Transverse colon (tissue), 4 donors: Measurements from ENCODE around the gene DDX54. TPM values are rescaled to one million over a fixed set of nuclear protein-coding genes. Genes with fewer than 3 reads are reported as not detected.

Experiments
- DNase-seq: peaks from one replicate; pipeline ENCODE4 v3.0.0-alpha.2; 2019
- H3K27ac ChIP-seq, 4 donors: fragments of 200-600 bp; sonication (generic); 2 replicates each; pipeline ENCODE4 v1.5.1; 2016 to 2018; ENCODE audit warnings: inconsistent platforms in 4 of 4
- H3K27me3 ChIP-seq: fragments of 200-600 bp; sonication (generic); 2 replicates; pipeline ENCODE4 v1.5.1; 2017; ENCODE audit warnings: inconsistent platforms
- H3K36me3 ChIP-seq, 4 donors: fragments of 200-600 bp; sonication (generic); 2 replicates each; pipeline ENCODE4 v1.5.1; 2017 to 2019; ENCODE audit warnings: inconsistent platforms in 4 of 4
- H3K4me1 ChIP-seq, 4 donors: fragments of 200-600 bp; sonication (generic); 2 replicates each; pipeline ENCODE4 v1.5.1; 2017 to 2020; ENCODE audit warnings: inconsistent platforms in 4 of 4
- H3K4me3 ChIP-seq, 4 donors: fragments of 200-600 bp; sonication (generic); 1 replicate in 1 of 4; 2 replicates in 3 of 4; pipeline versions ENCODE4 v1.5.1 to v1.6.1; 2017 to 2019; ENCODE audit warnings: inconsistent platforms in 4 of 4
- H3K9me3 ChIP-seq, 2 donors: fragments of 200-600 bp; sonication (generic); 2 replicates each; pipeline ENCODE4 v1.5.1; 2017 to 2019; ENCODE audit warnings: inconsistent platforms in 2 of 2
- EP300 ChIP-seq: sonication (generic); formaldehyde crosslinking; IDR thresholded peaks from one replicate; pipeline ENCODE4 v1.6.1; 2017; ENCODE audit warnings: antibody characterized with exemption, low read depth
- POLR2A ChIP-seq: fragments of 450-650 bp; IDR thresholded peaks from one replicate; pipeline ENCODE4 v1.6.1; 2016; ENCODE audit warnings: antibody characterized with exemption, mild to moderate bottlenecking, moderate library complexity
- POLR2AphosphoS5 ChIP-seq, 3 donors: sonication (generic); formaldehyde crosslinking; IDR thresholded peaks; one replicate each; pipeline ENCODE4 v1.6.1; 2016; ENCODE audit warnings: antibody characterized with exemption in 3 of 3
- WGBS, 2 donors: methylation state at CpG; one replicate each; pipeline ENCODE4 v1.1.5; 2018; ENCODE audit warnings: low coverage in 1 of 2; 5-methylcytosine and 5-hydroxymethylcytosine counted together
- in situ Hi-C, 4 donors: fragments of 200-750 bp; cut with MboI; loops; one replicate each; pipeline versions ENCODE4 v1.15.0 to v1.15.1; 2017; ENCODE audit warnings: low sequenced_read_pairs in 3 of 4, low pct_ligation_motif_present in 1 of 4, low pct_unique_long_range_greater_than_20kb in 1 of 4
- intact Hi-C: fragments of 100-400 bp; cut with DNase I; formaldehyde crosslinking; loops from one replicate; pipeline ENCODE4 v1.15.1; 2023; ENCODE audit warnings: low total_unique reads
- total RNA-seq, 4 donors: library from RNA; depleted of rRNA; stranded (reverse); fragments of >200 nt; gene quantifications; one replicate each; pipeline ENCODE4 v1.1.0, GENCODE V29; 2016
- TF ChIP-seq, protein P1 (sequence below), 5 experiments: fragments of 200-600 bp in 3 of 5; fragments of 450-650 bp in 2 of 5; sonication (generic) in 3 of 5; IDR thresholded peaks; 1 replicate in 2 of 5; 2 replicates in 3 of 5; pipeline ENCODE4 v1.5.1; 2016 to 2017; ENCODE audit warnings: antibody characterized with exemption in 5 of 5, inconsistent platforms in 3 of 5, mild to moderate bottlenecking in 2 of 5, moderate library complexity in 1 of 5

DDX54 gene
- total RNA-seq, 4 donors from 2014 or later, result 60.7 to 96.1 (median 72.8) TPM

DNA sequence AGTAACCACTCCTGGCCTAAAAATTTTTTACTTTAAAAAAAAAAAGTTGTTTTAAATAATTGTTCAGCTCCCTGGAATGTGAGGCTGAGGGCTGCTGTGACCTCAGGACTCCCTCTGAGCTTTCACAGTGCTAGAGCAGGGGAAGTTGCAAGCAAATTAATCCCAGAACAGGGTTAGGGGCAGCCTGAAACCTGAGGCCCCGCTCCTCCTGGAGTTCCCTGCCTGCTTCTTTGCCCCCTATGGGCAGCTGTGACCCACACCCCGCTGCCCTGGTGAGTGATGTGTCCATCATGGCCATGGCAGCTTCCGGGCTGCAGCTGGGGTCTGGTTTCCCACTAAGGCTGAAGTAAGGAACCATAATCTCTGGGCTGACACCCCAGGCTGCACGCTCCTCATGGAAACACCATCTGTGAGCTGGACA, 9.7 kb upstream of the DDX54 start:
- Histone ChIP-seq H3K4me3 (no peak overlapping the region), H3K9me3 (no peaks in the 10 kb centered on the region), H3K27ac (no peak overlapping the region), H3K27me3 (no peaks in the 10 kb centered on the region), H3K4me1 (peaks cover 0 to 17% (median 12%) of the 10 kb centered on the region in 4 donors), H3K36me3 (peaks cover 0 to 12% (median 3%) of the 10 kb centered on the region in 4 donors)
- in situ Hi-C loops, result loop anchor here in 2 of 4 donors (10.0 to 25.0 kb wide), 3 partner anchors 142 to 240 kb away; partner anchors contain the start of genes SDSL (in 1 of the 2) and SLC8B1 (in 1 of the 2)
- TF ChIP-seq EP300, result no peak
- no peak for TF ChIP-seq POLR2A
- TF ChIP-seq POLR2AphosphoS5 (IDR thresholded peaks at IDR 0.05), result no peak
- TF ChIP-seq, protein P1, sequence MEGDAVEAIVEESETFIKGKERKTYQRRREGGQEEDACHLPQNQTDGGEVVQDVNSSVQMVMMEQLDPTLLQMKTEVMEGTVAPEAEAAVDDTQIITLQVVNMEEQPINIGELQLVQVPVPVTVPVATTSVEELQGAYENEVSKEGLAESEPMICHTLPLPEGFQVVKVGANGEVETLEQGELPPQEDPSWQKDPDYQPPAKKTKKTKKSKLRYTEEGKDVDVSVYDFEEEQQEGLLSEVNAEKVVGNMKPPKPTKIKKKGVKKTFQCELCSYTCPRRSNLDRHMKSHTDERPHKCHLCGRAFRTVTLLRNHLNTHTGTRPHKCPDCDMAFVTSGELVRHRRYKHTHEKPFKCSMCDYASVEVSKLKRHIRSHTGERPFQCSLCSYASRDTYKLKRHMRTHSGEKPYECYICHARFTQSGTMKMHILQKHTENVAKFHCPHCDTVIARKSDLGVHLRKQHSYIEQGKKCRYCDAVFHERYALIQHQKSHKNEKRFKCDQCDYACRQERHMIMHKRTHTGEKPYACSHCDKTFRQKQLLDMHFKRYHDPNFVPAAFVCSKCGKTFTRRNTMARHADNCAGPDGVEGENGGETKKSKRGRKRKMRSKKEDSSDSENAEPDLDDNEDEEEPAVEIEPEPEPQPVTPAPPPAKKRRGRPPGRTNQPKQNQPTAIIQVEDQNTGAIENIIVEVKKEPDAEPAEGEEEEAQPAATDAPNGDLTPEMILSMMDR (IDR thresholded peaks at IDR 0.05), result no peak
- intact Hi-C loops, result loop anchor here (5.0 to 10.0 kb wide), 2 partner anchors 170 to 1347 kb away; no protein-coding TSS in a partner anchor
- WGBS, 2 donors, result 87% methylated on average over 4 of the region's 4 CpGs; no CpG with 5 or more reads in 1 of the 2 donors
- no peak for DNase-seq

GRCh38 chr12:113191227-113191626, 5.9 kb upstream of the DDX54 start:
- intact Hi-C loops (loop anchor here (10.0 kb wide), 1 partner anchor 174 kb away; no protein-coding TSS in a partner anchor), in situ Hi-C loops (loop anchor here in 2 of 4 donors (10.0 to 25.0 kb wide), 3 partner anchors 146 to 244 kb away; partner anchors contain the start of genes SDSL (in 1 of the 2) and SLC8B1 (in 1 of the 2))
- Histone ChIP-seq H3K27me3 (no peaks in the 10 kb centered on the region), H3K4me1 (peaks cover 8 to 28% (median 23%) of the 10 kb centered on the region in 4 donors), H3K4me3 (no peak overlapping the region), H3K27ac (no peak overlapping the region), H3K36me3 (peaks cover 0 to 12% (median 3%) of the 10 kb centered on the region in 4 donors), H3K9me3 (no peaks in the 10 kb centered on the region)
- TF ChIP-seq EP300 (no peak), POLR2AphosphoS5 (IDR thresholded peaks at IDR 0.05) (no peak), POLR2A (no peak)
- TF ChIP-seq, protein P1 (IDR thresholded peaks at IDR 0.05), result no peak
- DNase-seq, result no peak
- 96% methylated on average over 19 of the region's 19 CpGs; no CpG with 5 or more reads in 1 of the 2 donors for WGBS, 2 donors

DNA sequence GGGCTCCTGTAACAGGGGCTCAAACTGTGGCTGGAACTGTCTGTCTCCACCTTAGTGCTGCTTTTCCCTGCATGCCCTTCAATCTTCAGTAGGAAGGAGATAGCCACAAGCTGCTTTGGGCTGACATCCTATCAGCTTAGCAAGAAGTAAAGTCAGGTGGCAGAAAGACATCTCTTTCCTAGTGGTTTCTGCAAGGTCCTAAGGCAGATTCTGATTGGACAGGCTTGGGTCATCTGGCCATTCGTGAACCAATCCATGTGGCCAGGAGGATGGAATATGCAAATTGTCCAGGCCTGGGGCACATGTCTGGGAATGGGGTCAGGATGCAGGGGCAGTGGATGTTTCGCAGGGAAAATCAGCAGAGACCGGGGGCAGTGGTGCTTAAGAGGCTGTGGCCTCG, 5.5 kb upstream of the DDX54 start:
- DNase-seq, result no peak
- intact Hi-C loops, result loop anchor here (10.0 kb wide), 1 partner anchor 174 kb away; no protein-coding TSS in a partner anchor
- Histone ChIP-seq H3K9me3 (no peaks in the 10 kb centered on the region), H3K27ac (no peak overlapping the region), H3K36me3 (peaks cover 0 to 12% (median 3%) of the 10 kb centered on the region in 4 donors), H3K4me1 (peaks cover 8 to 30% (median 26%) of the 10 kb centered on the region in 4 donors), H3K4me3 (no peak overlapping the region), H3K27me3 (no peaks in the 10 kb centered on the region)
- in situ Hi-C loops, result loop anchor here in 2 of 4 donors (10.0 to 25.0 kb wide), 3 partner anchors 147 to 244 kb away; partner anchors contain the start of genes SDSL (in 1 of the 2) and SLC8B1 (in 1 of the 2)
- no peak for TF ChIP-seq POLR2A
- TF ChIP-seq, protein P1 (IDR thresholded peaks at IDR 0.05), result no peak
- TF ChIP-seq EP300, result no peak
- no peak for TF ChIP-seq POLR2AphosphoS5 (IDR thresholded peaks at IDR 0.05)
- WGBS, 2 donors, result 84% methylated on average over 4 of the region's 4 CpGs; no CpG with 5 or more reads in 1 of the 2 donors

GRCh38 chr12:113189361-113189760, 4.1 kb upstream of the DDX54 start:
- 80% methylated on average over 2 of the region's 2 CpGs; no CpG with 5 or more reads in 1 of the 2 donors for WGBS, 2 donors
- no peaks in the 10 kb centered on the region for H3K9me3 ChIP-seq
- no peak for TF ChIP-seq POLR2AphosphoS5 (IDR thresholded peaks at IDR 0.05)
- no peak for TF ChIP-seq EP300
- TF ChIP-seq, protein P1 (IDR thresholded peaks at IDR 0.05), result no peak
- no peak for TF ChIP-seq POLR2A
- H3K4me1 ChIP-seq, result peaks cover 8 to 31% (median 26%) of the 10 kb centered on the region in 4 donors
- no peak overlapping the region for H3K4me3 ChIP-seq
- H3K27me3 ChIP-seq, result no peaks in the 10 kb centered on the region
- intact Hi-C loops, result no loop called here
- peaks cover 0 to 12% (median 3%) of the 10 kb centered on the region in 4 donors for H3K36me3 ChIP-seq
- in situ Hi-C loops, result loop anchor here in 1 of 4 donors (25.0 kb wide), 1 partner anchor 148 kb away; the partner anchor contains the start of gene SLC8B1
- no peak overlapping the region for H3K27ac ChIP-seq
- no peak for DNase-seq
